Activated T-helper 9 cell treated with anti-CD3 and anti-CD28 coated beads, Interleukin-2, amount 50 U/mL, for 16 hours (primary cell): ENCODE results near the gene ADARB1.
A peak's percentile ranks its signal among the peaks of the same experiment; 100 is the strongest.
"Not testable (repeated sequence)": the region's sequence is repeated elsewhere in the genome, so short reads cannot be mapped to it uniquely, and the experiment has no call there.

Experiments used
- DNase-seq: peaks from one replicate; pipeline ENCODE4 v3.0.0-alpha.2; 2020; ENCODE audit warnings: low read depth

Gene ADARB1

DNA sequence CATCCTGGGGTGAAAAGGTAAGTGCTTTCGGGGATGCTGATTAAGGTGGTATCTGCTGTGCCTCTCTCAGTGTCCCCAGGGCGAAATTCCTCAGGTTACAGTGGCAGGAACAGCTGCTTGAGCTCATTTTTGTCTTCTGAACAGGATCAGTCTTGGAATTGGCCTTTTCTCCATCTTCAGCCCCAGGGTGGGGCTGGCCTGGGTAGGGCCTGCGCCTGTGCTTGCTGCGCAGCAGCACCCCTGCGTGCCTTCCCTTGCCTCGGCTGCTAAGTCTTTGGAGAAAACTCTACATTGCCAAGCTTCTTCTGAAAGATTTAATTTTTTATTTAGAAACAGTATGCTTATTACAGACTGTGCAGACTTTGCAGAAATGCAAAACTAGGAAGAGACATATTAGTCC lies 41.7 kb downstream of the ADARB1 start:
- DNase-seq: no peak

DNA sequence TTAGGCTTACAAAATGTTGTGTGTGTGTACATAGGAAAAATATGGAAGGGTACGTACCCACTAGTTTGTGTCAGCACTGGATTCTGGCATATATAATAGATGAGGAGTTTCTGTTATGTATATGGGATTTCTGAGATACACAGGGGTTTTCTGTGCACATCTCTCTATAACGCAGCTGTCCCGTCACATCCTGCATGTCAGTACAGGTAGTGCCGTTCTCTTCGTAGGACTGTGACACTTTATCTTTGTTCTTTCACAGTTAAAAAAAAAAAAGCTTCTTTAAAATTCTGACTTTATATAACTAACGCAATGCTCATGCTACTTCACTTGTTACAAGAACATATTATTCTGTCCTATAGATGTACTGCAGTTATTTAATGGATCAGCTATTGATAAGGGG lies 42.9 kb downstream of the ADARB1 start:
- no peak for DNase-seq

DNA sequence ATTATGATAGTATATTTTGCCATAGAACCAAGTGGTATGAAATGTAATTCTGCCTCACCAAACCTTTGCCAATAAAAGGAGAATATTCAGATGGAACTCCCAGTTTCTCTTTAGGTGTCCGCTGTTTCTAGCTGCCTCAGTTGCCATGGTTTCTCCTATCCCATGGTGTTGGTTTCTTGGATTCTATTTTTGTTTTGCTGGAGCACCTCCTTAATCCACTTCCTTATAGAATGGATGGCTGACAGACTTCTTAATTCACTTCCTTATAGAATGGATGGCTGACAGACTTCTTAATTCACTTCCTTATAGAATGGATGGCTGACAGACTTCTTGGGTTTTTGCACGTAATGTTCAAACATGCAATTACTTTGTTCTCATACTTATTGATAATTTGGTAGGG lies 43.7 kb downstream of the ADARB1 start:
- DNase-seq: no peak

DNA sequence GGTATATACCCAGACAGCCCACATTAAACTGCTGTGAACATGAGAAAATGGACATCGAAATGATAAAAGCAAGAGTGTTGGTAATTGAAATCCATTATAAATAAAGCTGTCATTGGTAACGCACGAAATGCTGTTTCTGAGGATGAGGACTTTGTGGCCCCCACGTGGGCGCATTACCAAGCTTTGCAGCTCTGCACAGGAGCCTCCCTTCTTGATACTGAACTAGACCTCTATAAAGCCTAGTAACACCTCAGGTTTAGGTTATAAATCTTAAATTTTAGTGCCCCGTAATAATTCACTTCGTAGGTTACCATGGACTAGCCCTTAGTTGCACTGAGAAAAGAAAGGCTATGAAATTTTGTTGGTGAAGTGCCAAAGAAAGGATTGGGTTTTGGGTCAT lies 45.4 kb downstream of the ADARB1 start:
- no peak for DNase-seq

DNA sequence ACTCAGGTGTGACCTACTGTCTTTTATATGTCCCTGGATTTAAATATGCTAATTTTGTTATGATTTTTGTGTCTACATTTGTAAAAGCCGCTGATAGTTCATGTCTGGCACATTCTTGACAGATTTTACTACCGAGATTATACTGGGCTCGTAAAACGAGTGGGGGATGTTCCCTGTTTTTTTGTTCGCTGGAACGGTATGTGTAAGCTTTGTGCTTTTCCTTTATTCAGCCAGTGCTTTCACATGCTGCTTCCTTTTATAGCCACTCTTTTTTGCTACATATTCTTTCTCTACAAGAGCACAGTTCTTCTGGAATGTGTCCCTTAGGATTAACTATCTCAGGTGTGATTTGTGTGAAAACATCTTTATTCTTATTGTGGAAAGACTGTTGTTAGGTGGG lies 46.6 kb downstream of the ADARB1 start:
- DNase-seq: no peak

DNA sequence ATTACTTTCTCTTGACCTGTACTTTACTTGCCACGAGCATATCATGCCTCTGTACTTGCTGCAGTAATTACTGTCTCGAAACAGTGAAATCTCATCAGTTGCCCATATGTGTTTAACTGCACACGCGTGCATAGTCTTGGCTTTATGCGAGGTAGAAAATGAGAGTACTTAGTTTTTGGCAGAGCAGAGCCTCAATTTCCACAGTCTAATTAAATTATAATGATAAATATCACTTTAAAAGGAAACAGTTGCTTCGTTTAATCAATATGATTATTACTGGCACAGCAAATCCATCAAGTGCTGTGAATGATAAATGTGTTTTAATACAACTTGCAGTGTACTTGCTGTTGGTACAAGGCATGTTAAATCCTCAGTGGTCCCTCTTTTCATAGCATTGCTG lies 47.6 kb downstream of the ADARB1 start:
- no peak for DNase-seq

DNA sequence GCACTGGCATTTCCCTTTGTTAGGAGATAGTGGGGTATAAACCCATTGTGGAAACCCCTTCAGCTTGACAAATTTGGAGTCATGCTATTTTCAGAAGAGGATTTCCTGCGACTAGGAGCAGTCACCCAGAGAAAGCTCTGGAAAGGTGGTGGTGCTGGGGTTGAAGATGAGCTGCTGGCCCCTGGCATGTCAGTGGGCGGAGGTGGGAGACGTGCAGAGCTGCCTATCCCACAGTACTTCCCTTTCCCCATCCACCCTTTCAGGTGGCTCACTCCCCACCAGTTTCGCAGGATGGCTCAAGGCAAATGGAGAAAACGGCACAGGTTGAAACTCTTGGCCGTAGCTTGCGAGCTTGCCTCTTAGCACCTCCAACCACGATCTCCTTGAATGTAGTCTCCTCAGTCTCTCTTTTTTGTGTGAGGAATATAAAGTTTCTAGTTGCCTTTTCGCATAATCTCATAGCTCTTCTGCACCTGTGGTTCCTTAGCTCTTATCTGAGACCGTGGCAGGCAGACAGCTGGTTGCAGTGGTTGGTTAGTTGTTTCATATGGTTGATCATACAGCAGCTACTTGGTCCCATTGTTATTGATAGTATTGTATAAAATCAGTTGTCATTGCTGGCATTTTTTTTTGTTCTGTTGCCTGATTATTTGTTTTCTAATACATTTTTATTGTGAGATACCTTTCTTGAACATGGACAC lies 48.2 kb downstream of the ADARB1 start:
- DNase-seq: no peak

DNA sequence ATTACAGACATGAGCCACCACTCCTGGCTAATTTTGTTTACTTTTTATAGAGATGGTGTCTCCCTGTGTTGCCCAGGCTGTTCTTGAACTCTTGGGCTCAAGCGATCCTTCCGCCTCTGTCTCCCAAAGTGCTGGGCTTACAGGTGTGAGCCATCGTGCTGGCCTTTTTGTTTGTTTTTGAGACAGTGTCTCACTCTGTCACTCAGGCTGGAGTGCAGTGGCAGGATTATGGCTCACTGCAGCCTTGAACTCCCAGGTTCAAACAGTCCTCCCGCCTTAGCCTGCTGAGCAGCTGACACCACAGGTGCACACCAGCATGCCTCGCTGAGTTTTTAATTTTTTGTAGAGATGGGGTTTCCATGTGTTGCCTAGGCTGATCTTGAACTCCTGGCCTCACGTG lies 49.1 kb downstream of the ADARB1 start:
- DNase-seq: no peak

DNA sequence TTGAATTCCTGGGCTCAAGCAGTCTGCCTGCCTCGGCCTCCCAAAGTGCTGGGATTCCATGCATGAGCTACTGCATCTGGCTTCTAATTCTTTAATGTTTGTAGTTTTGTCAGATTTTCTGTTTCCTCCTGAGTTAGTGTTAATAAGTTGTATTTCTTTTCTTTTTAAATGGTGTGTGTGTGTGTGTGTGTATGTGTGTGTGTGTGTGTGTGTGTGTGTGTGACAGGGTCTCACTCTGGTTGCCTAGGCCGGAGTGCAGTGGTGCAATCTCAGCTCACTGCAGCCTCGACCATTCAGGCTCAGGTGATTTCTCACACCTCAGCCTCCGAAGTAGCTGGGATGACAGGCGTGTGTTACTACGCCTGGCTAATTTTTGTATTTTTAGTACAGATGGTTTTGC lies 50.2 kb downstream of the ADARB1 start:
- no peak for DNase-seq

DNA sequence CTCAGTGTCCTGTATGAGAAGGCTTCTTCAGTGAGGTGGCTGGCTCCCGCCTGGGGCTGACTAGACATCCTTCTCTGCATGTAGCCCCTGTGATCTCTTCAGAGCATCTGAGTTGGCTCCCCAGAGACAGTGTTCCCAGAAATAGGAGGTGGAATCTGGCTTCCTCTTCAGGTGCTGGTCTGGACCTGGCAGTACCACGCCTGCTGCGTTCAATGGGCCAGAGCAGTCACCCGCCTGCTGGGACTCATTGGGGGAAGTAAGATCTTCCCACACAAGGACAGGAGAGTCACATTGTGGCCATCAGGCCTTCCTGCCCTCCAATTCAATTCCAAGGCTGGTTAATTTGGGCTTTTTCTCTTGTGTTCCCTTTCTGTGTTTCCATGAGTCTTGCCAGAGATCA lies 51.0 kb downstream of the ADARB1 start:
- DNase-seq: no peak

DNA sequence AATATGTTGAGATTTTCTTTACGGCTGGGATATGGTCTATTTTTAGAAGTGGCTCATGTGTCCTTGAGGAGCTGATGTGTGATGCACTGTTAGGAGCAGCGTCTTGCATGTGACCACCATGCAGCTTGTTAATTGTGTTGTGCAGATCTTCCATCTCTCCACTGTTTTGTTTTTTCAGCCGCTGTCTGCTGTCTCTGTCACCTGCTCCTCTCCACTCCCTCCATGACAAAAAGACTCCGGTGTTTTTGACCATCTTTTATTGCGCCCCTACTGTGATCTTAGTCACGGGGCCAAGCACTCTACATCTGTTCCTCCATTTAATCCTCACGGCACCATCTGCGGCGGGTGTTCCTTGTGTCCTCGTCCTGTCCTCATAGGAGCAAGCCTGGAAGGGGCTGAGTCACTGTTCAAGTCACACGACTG lies 51.8 kb downstream of the ADARB1 start:
- no peak for DNase-seq

DNA sequence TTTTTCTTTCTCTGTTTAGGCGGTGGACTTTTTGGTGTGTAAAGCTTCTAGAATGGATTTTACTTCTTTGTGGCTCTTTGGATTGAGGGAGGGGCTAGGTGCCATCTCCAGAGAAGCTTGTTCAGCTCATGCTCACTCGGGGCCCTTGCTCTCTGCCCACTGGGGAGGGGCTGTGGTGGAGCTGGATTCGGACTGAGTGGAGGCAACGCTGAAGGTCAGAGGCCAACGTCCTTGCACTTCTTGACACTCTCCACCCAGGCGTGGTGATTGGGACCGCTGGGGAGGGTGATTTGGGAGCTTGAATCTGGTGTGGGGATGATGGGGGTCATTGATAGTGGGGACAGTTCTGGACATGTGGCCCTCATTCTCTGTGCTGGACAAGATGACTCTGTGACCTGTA lies 52.6 kb downstream of the ADARB1 start:
- no peak for DNase-seq

DNA sequence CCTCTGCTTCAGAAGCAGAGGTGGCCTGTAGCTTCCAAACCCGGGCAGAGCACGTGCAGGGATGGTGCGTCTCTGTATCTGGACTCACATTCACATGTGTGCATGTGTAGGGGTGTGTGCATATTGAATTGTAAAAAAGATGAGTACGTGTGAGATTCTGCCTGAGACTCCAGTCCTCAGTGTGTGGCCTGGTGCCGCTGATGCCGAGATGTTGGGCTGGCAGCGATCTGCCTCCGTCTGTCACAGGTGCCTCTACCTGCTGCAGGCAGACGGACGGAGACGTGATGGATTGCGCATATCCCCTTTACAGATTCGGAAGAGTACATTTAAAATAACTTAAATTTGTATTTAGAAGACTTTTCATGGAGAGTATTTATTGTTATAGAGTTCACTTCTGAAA lies 53.6 kb downstream of the ADARB1 start:
- no peak for DNase-seq

DNA sequence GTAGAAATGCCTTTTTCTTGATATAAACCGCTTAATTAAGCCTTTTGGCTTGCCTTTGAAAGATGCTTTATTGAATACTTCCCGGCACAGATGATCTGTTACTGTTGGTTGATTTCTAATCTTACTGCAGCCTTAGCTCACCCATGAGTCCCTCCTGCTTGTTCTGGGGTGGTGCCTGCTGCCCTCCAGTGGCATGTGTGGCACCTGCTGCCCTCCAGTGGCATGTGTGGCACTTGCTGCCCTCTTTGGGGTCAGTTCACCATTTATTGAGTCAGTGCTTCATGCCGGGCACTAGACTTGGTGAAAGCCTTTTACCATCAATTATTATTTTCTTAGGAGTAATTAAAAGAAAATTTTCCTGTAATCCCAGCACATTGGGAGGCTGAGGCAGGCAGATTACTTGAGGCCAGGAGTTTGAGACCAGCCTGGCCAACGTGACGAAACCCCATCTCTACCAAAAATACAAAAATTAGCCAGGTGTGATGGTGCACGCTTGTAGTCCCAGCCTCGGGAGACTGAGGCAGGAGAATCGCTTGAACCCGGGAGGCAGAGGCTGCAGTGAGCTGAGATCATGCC lies 54.3 kb downstream of the ADARB1 start:
- peak; percentile 61 for DNase-seq

DNA sequence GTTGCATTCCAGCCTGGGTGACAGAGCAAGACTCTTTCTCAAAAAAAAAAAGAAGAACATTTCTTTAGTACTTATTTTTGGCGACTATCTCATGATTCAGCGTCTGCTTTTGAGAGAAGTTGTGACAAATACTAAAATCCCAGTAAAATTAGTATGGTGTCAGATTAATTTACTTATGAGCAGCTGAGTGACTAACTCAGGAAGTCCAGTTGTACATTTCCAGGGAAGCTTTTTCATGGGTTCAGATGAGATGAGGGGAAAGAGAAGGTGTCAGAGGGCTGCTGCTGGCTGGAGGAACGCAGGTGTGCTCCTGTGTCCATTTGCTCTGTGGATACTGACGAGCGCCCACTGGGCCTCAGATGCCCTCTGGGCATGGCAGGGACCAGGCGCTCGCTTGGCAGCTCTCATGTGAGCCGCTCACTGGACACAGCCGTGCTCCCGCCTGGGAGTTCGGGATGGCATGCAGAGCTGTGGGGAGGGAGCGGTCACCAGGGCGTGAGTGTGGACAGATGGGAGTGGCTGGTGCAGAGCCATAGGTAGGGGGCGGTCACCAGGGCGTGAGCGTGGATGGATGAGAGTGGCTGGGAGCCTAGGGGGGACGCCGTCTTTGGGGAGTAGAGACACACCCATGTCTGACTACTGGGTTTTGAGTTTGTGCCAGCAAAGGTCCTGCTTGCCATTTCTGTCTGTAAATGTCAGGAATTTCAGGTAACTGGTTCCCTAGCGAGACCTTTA lies 55.0 kb downstream of the ADARB1 start:
- no peak for DNase-seq

DNA sequence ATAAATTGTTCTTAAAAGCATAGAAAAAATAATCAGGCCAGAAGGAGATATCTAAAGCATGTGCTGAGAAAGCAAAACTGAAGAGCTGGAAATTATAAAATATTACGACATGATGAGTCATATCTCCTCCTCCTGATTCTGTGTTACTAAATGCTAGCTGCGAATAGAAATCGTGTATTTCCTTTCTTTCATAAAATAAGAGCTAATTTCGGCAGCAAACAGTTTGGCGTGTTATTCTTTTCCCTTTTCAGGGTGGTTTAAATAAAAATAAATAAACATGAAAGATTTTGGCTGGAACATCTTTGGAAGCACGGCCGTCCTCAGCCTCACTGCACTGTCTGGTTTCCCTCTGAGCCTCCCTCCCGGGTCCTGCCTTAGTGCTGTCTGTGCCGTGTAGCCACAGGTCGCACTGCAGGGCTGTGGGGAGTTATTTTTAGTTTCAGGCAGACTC lies 56.0 kb downstream of the ADARB1 start:
- no peak for DNase-seq

DNA sequence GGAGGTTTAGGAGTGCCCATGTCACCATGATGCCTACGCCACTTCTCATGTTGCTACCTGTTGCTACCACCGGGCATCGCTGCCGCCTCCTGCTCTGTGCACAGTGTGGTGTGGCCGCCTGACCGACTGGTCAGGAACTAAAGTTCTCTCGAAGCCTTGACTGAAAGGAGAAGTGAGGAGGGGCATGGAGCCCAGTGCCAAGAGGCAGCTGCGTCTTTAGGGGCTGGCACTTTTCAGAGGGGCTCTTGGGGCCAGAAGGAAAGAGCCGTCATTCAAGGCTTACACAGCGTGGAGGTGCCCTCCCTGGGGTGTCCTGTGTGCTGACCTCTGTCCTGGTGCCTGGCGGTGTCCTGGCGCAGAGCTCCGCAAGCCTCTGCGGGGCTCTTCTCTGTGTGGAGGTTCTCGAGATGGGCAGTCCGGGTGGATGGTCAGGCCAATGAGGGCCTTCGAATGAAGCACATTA lies 57.2 kb downstream of the ADARB1 start:
- DNase-seq: no peak

DNA sequence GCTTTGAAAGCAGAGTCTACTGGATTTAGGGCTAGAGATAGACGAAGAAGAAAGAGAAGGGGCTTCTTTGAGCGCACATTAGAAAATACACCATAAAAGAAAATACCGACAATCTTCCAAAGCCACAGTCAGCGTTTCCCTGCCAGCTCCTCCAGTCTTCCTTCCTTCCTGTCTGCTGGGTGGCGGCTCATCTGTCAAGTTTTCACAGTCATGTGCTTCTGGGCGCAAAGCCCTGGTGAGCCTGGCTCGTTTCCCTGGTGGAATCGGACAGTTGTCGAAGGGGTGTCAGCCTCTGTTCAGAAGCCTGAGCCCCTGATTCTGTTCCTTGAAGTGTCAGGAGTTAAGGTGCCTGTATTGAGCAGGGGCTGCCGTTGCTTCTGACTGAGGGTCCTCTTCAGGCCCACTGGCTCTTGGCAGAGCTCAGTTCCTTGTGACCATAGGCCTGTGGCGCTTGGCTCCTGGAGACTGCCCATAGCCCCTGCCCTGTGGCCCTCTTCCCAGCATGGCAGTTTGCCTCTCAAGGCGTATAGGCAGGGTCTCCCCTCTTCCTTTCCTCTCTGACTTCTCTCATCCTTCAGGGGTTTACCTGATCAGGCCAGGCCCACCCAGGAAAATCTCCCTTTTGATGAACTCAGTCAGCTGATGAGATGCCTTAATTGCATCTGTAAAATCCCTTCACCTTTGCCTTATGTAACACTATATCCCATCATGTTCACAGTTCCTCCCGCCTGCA lies 58.6 kb downstream of the ADARB1 start:
- DNase-seq: no peak

DNA sequence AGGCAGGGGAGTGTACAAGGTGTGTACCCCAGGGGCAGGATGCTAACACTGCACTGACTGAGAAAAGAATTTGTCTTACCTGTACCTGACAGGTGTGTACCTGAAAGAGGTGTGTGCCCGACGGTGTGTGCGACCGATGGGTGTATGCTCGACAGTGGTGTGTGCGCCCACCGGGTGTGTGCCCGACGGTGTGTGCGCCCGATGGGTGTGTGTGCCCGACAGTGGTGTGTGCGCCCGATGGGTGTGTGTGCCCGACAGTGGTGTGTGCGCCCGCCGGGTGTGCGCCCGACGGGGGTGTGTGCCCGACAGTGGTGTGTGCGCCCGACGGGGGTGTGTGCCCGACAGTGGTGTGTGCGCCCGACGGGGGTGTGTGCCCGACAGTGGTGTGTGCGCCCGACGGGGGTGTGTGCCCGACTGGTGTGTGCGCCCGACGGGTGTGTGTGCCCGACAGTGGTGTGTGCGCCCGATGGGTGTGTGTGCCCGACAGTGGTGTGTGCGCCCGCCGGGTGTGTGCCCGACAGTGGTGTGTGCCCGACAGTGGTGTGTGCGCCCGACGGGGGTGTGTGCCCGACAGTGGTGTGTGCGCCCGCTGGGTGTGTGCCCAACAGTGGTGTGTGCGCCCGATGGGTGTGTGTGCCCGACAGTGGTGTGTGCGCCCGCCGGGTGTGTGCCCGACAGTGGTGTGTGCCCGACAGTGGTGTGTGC lies 59.3 kb downstream of the ADARB1 start:
- DNase-seq: not testable (repeated sequence)

DNA sequence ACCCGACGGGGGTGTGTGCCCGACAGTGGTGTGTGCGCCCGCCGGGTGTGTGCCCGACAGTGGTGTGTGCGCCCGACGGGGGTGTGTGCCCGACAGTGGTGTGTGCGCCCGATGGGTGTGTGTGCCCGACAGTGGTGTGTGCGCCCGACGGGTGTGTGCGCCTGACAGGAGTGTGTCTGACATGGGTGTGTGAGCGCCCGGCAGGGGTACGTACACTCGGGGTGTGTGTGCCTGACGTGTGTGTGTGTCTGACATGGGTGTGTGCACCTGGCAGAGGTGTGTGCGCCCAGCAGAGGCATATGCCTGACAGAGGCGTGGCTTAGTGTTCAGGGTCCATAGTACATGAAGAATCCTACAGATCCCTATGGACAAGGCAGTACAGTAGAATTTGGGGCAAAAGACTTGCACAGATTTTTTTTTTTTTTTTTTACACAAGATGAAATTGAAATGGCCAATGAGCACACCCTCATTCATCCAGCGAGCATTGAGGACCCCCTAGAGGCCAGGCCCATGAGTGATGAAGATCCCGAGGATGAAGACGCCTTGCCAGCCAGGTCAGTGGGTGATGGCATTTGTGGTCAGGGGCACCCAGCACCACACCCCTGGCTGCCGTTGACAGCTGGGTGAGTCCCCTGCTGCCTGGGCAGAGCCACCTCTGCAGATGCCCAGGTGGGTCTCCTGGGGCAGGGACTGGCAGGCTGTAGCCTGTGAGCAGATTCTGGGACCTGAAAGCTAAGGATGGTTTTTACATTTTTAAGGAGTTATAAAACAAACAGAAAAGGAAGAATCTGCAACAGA lies 60.1 kb downstream of the ADARB1 start:
- no peak for DNase-seq

DNA sequence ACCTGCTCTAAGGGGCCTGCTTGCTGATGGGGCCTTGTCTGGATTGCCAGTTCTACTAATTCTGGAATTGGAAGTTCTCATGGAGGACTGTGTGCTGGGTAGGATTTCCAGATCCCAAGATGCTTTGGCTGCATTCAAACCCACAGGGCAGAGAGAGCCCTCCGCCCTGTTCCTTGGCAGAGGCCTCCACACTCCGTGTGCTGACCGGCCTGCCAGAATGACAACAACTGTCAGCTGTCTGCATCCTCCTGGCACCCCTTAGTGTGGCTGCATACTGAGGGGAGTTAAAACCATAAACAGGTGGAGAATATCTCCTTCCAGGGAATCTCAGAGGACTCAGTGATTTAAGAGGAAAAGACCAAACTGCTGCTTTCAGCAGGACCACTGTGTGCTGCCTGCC lies 60.7 kb downstream of the ADARB1 start:
- DNase-seq: no peak
